Smooth muscle cell of the brain vasculature (primary cell): Measurements from ENCODE around the gene SETD4.
A peak's percentile ranks its signal among the peaks of the same experiment; 100 is the strongest.
"Not testable (repeated sequence)": the region's sequence is repeated elsewhere in the genome, so short reads cannot be mapped to it uniquely, and the experiment has no call there.

Source experiments
- DNase-seq: peaks from one replicate; pipeline ENCODE4 v3.0.0-alpha.2; 2012; ENCODE audit warnings: low read depth, low spot score

Gene SETD4

DNA sequence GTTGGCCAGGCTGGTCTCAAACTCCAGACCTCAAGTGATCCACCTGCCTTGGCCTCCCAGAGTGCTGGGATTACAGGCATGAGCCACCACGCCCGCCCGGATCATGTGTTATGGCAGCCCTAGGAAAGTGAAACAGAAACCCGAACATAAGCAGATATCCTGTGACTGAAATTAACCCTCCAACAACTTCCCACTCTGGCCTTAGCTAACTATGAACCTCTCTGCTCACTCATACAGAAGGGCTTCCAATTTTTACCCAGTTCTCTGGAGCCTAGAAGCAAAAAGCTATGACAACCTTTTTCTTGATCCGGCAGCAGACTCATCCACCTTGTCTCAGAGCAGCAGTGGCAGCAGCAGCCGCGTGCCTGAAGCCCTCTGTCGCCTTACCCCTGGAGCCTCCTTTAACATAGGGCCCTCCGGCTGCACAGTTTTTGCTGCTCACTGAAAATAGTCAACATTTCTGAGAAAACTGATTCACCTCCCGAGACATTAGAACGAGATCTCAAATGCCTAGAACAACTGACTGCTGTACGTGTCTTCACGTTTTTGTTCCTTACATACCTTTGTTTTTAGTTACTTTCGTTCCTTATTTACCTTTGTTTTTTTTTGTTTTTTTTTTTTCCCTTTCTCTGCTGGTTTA, 18.8 kb upstream of the SETD4 start:
- DNase-seq = no peak

DNA sequence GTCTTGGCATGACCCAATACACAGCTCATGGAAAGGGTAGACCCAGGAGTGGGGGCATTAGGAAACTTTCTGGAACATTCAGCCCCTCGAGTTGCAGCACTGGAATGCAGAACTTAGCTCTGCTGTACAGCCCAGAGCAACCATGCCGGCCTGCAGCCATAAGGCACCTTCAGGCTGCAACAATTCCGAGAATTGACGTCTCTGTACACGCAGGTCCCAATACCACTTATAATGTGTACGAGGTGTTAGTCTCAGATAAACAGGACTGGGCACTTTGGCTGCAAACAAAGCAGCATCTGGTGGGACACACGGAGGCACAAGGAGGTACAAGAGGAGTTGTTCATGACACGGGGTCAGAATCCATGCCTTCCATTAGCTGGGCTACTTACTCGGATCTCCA, 17.4 kb upstream of the SETD4 start:
- DNase-seq = no peak

DNA sequence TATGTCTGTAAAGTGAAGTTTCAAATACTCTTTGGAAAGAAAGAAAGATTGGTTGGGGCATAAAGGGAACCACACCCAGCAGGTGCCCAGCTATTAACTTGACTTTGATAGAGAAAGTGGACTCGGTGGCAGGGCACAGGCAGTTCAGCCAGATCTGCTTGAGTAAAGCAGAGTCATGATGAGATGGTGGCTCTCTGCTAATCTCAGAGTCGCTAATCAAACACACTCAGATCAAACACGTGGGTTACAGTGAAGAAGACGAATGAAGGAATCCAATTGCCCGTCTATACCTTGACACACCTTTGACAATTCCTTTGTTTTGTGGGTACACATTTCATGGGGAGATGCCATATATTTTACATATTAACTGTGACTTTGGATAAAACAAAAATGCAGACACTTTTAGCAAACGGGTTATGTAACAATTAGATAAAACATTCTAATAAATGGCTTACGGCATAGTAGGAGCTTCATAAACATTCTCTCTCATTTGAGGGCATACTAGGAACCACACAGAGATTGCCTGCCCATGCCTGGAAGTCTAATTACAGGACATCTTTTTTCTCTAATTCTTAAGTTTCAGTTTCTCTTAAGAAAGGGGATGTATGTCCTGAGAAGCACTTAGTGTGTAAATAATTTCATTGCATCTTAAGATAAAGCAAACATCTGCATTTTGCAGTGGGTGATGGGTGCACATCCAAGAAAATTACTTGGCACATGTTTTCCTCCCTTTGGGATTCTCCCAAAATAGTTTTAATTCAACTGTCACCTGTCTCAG, 16.7 kb upstream of the SETD4 start:
- no peak for DNase-seq

DNA sequence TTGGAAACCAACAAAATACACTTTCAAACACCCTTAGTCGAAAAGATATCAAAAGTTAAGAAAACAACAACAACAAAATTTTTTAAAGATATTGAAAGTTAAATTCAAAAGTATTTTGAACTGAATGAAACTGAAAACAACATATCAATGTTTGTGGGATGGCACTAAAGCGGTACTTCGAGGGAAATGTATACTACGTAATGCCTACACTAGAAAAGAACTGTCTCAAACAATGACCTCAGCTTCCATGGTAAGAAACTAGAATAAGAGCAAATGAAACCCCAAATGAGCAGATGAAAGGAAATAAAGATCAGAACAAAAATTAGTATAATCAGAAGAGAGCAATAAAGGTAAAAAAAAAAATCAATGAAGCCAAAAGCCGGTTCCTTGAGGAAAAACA, 15.6 kb upstream of the SETD4 start:
- DNase-seq = no peak

DNA sequence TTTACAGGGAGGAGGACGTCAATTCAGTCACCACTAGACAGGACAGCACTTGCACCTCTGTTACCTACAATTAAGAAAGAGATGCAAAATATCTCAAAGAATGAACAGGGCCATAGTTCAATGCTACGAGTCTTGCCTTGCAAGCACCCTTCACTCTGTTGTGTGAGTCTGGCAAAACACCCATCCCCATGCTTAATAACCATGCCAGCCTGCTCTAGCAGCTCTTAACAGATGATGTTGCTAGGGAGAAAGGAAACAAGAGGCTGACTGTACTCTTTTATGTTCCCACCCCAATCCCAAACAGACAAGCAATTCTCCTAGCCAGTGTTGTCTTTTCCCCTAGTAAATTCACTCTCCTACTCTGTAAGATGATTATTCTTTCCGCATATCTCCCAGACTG, 14.8 kb upstream of the SETD4 start:
- DNase-seq = no peak

DNA sequence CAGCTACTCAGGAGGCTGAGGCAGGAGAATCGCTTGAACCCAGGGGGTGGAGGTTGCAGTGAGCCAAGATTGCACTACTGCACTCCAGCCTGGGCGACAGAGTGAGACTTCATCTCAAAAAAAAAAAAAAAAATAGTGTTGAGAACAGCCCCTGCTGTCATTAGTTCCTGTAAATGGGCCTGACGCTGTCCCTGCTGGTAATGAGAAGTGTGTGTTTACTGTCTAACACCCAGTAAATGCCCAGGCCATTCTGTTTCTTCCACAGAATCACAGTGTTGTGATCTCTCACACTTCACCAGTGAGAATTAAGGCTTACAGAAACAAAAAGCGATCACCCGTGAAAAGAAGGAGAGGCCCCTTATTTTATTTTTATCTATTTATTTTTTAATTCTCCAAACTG, 13.6 kb upstream of the SETD4 start:
- not testable (repeated sequence) for DNase-seq

DNA sequence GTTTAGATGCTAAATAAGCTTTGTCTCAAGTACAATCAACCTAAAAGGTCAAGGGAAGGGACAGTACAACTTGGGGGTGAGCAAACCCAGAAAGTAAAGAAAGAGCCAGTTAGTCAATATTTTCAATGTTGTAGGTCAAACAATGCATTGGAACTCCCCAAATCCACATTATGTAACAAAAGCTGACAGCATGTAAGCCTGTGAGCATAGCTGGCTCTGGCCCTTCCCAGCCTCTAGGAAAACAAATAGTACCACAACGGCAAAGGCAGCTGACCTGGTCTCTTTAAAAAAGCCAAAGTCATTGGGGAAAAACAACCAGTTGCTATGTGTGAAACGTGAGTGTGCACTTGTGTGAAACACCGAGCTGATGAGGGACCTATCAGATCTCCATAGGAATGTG, 12.9 kb upstream of the SETD4 start:
- no peak for DNase-seq

DNA sequence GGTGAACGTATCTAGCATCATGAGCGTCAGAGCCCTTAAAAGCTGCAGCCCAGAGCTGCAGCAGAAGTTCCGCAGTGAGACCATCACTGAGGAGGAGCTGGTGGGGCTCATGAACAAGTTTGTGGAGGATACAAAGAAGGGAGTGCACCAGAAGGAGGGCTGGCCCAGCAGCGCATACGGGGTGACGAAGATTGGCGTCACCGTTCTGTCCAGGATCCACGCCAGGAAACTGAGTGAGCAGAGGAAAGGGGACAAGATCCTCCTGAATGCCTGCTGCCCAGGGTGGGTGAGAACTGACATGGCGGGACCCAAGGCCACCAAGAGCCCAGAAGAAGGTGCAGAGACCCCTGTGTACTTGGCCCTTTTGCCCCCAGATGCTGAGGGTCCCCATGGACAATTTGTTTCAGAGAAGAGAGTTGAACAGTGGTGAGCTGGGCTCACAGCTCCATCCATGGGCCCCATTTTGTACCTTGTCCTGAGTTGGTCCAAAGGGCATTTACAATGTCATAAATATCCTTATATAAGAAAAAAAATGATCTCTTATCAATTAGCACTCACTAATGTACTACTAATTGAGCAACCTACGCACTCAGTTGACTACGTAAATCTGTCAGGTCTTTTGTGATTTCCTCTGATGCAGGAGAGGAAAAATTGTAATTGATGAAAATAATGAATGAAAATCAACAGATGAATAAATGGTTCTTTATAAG, 12.3 kb upstream of the SETD4 start:
- DNase-seq = no peak

DNA sequence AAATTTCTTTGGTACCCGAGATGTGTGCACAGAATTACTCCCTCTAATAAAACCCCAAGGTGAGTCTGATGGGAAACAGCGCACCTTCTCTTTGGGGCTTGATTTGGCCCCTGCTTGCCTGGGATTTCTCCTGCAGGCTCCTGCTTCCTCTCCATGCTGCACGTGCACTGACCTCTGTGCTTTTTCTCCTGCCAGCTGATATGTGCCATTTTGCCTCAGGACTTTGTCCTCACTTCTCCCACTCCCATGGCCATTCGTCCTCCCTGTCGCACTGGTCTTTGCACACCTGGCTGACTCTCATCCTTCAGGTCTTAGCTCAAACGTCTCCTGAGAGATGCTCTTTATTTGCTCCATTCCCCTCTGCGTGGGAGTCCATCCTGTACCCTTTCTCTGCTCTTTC, 10.7 kb upstream of the SETD4 start:
- no peak for DNase-seq

DNA sequence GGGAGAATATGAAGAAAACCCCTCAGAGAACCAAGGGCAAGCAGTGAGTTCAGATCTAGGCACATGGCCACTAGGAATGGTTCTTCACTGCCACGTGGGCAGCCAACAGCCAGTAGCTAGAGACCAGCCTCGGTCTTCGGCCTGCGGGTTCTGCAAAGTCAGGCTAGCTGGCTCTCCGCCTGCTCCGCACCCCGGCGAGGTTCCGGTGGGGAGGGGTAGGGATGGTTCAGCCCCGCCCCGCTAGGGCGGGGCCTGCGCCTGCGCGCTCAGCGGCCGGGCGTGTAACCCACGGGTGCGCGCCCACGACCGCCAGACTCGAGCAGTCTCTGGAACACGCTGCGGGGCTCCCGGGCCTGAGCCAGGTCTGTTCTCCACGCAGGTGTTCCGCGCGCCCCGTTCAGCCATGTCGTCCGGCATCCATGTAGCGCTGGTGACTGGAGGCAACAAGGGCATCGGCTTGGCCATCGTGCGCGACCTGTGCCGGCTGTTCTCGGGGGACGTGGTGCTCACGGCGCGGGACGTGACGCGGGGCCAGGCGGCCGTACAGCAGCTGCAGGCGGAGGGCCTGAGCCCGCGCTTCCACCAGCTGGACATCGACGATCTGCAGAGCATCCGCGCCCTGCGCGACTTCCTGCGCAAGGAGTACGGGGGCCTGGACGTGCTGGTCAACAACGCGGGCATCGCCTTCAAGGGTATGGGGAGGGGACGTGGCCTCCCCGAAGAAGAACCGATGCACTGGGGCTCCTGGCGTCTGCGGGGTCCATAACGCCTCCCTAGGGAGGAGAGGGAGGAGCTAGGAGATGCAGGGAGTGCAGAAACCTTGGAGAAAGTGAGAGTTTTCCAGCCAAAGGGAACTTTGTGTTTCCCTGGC, 9.6 kb upstream of the SETD4 start, which contains the start of gene CBR1:
Gene CBR1, plus strand, starts transcription at position 312 of the 871 bp plus-strand sequence. Its CDS starts 92 bp downstream, at position 404.
- peak; percentile 67 for DNase-seq

DNA sequence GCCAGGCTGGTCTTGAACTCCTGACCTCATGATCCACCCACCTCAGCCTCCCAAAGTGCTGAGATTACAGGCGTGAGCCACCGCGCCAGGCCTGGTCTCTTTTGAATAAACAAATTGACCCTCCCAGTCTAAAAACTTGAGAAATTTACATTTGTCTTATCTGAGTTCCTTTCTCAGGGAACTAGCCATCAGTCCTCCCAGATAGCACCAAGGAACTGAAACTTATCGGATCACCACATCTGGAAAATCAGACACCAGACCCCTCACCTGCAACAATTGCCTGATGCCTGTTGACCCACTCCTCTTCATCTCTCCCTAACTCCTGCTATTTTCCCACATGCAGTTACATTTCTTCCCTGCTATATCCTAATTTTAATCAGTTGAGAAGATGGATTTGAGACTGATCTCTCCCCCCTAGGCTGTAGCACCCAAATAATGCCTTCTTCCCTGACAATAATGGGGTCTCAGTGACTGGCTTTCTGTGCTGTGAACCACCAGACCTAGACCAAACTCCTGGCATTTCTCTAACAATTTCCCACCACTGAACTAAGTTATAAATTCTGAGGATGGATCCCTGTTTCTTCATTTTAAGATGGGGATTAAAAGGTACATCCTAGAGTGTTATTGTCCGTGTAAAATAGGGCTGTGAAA, 8.5 kb upstream of the SETD4 start:
- no peak for DNase-seq

DNA sequence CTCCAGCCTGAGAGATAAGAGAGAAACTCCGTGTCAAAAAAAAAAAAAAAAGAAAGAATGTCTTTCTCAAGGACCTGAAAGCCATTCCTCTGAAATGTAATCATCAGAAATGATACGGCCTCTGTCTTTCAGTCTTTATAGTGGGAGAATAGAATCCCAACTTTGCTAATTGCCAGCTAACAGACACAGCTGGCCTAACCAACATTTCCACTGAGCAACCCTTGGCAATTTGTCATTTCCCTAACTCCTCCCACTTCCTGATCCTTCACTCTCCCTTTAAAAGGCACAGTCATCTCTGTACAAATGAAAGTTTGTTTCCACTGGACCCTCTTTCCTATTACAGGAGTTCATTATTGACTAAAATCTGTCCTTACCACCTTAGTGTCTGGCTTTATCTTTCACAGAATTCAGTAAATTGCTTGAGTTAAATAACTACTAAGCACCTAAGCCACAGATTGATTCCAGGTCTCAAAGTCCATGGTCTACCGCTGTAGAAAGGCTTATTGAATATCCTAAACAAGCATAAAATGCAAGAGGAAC, 5.2 kb upstream of the SETD4 start:
- DNase-seq = no peak

DNA sequence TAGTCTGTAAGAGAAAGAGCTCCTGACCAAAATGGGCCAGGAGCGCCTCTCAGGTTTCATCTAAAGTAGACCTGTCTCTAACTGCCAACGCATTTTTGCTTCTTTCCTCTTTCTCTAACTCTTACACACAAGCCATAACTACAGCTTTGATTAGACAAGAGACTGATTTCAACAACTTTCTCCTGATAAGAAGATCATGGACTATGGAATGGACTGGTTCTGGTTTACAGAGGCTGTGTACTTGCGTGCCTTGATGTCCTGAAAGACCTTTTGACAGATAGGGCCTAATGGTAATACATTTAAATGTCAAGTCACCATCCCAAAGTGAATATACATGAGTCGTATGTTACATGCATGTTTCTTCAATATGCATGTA, 3.7 kb upstream of the SETD4 start:
- no peak for DNase-seq

DNA sequence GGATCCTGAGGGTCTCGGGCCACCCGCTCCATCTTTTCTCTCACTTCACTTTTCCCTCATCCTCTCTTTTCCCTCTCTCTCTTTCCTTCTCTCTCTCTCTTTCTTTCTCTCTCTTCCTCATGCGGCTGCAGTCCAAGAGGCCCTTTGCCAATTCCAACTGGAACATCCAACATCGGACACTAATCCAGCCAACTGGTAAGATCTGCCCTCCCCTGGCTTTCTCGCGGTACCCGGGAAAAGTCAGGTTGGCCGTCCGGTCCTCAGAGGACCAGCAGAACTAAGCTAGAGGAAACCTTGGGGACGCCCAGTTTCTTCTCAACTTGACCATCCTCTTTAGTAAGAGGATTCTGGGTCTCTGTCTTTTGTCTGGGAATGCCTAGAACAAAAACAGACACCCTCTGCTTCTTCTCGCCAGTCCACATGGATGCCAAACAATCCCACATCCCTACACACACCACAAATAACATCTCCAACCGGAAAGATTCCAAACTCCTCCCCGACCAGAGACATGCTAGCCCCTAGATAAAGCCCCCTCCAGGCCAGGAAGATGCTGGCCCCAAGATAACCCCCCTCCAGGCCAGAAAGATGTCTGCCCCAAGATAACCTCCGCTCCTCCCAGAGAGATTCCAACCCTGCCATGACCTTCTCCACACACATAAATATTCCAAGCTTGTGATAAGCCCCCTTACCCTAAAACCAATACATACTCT, 3.2 kb upstream of the SETD4 start:
- DNase-seq = no peak

DNA sequence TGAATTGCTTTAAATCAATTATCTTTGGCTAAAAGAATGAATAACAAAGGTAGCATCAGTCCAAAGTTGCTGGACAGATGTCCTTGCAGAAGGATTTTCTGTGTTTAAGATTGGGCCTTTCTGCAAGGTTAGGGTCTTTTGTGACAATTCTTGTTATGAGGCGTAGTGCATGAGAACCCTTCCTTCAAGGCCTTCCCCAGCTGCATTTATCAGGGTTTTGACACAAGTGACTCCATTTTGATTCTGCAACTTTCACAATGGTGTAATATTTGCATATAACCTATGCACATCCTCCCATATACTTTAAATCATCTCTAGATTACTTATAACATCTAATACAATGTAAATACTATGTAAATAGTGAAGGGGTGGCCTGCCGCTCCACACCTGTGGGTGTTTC, 1.1 kb upstream of the SETD4 start:
- DNase-seq = no peak

DNA sequence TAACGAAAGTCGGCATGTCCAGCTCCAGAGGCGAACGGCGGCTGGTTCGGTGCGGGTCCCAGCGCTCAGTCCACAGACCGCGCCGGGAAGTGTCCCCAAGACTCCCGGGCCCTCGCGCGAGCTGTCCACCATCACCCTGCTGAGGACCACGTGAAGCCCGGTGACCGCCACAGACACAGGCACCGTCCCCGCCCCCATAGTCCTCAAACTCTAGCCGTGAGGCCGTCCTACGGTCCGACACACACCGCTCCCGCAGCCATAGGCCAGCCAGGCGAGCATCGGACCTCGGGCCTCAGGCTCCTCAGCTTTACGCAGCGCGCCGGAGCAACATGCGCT, 535 bp downstream of the SETD4 start:
- DNase-seq = no peak

DNA sequence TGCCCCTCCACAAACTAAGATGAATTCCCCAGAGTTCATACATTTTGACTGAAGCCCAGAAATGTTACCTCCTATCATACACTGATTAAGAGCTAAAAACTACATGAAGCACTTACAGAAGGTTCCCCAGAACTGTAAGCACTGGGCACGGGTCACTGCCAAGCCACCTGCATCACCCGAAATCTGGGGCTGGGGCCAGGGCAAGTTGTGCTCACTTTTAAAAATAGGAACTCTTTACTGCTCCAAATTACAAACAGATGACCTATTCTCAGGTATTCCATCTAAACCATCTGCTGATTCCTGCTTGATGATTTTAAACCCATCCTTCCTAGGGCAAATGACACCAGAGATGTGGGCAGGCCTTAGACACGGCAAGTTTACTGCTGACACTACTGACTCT, 4.8 kb downstream of the SETD4 start:
- DNase-seq = no peak

DNA sequence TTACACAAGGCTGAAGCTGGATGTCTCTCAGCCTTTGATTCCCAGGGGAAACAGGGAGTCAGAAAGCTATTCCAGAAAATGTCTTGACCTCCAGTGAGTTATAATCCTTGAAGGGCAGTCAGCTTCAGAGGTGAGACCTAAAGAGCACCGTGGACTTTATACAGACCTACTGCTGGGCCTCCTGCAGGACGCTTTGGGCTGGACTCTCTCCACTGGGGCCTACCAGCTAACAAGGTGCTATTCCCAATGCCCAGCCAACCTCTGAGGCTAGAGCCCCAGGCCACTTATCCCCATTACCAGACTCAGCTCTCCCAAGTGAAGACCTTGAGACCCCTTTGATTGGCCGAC, 6.6 kb downstream of the SETD4 start:
- no peak for DNase-seq

DNA sequence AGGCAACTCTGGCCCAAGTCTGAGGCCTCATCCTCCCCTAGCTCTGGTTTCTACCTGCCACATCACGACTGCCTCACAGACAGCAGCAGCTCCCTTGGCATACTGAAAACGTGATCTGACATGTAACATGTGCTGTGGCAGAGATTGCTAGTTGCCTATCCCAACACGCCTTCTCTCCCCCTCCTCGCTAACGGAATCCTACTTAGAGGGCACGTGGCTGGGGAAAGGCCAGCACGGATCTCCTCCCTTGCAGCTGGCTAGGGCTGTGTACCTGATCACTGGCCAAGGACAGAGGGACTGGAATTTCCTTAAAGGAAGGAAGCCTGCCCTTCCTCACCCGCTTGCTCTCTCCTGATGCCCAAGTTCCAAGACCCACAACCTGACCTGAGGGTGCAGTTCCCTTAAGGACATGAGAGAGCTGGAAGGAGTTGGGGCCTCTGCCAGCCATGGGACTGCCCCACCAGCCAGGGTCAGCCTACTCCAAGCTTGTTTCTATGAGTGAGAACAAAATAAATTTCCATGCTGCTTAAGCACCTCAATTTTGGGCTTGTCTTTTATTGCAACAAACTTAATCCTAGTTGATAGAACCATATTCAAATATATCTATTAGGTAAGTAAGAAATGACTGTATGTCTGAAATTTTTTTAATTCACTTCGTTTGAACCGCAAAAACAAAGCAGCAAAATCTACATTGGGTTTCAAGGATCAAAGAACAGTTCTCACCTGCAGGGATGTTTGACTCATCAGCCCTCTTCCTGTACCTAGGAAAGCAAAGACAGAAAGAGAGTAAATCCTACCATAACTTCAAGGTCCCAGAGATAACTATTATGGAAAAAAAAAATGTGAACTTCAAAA, 7.2 kb downstream of the SETD4 start:
- DNase-seq = no peak

DNA sequence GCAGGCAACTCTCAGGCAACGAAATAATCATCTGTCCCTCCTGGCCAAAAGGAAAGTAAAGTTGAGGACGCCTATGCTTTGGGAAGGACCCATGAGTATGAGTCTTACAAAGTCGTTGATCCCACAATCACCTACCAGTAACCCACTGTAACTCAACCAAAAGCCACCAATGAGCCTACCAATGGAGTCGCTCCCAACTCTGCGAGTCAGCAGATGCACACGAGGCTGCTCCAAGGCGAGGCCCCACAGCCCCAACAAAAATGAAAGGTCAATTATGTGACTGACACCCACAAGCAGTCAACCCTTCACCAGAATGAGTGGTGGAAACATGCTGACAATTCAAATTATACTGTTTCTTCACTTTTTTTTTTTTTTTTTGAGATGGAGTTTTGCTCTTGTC, 12.0 kb downstream of the SETD4 start:
- no peak for DNase-seq
